Ammon's horn (tissue), 1 donor: ENCODE measurements around the gene GRID2.
"Not testable (repeated sequence)": the region's sequence is repeated elsewhere in the genome, so short reads cannot be mapped to it uniquely, and the experiment has no call there.

Experiments
- DNase-seq: peaks from one replicate; pipeline ENCODE4 v3.0.0-alpha.2; 2016; ENCODE audit warnings: low spot score

Gene GRID2

GRCh38 chr4:92438722-92439121 lies 135.0 kb downstream of the GRID2 start:
- DNase-seq, result not testable (repeated sequence)

- not testable (repeated sequence) for DNase-seq
Measured at GRCh38 chr4:92442131-92442530, 138.4 kb downstream of the GRID2 start.

GRCh38 chr4:92444143-92444843 lies 140.5 kb downstream of the GRID2 start:
- DNase-seq, result not testable (repeated sequence)

GRCh38 chr4:92445127-92445526 lies 141.4 kb downstream of the GRID2 start:
- DNase-seq, result no peak

- DNase-seq, result no peak
Measured at GRCh38 chr4:92447255-92447905, 143.6 kb downstream of the GRID2 start.

GRCh38 chr4:92448176-92448575 lies 144.4 kb downstream of the GRID2 start:
- DNase-seq, result not testable (repeated sequence)

GRCh38 chr4:92450694-92451093 lies 146.9 kb downstream of the GRID2 start:
- no peak for DNase-seq

- DNase-seq, result no peak
Measured at GRCh38 chr4:92451782-92452181, 148.0 kb downstream of the GRID2 start.

- not testable (repeated sequence) for DNase-seq
Measured at GRCh38 chr4:92452383-92452782, 148.6 kb downstream of the GRID2 start.

GRCh38 chr4:92455329-92455839 lies 151.6 kb downstream of the GRID2 start:
- no peak for DNase-seq

GRCh38 chr4:92455951-92456350 lies 152.2 kb downstream of the GRID2 start:
- no peak for DNase-seq

GRCh38 chr4:92461732-92462131 lies 158.0 kb downstream of the GRID2 start:
- DNase-seq, result no peak

- DNase-seq, result no peak
Measured at GRCh38 chr4:92477298-92477697, 173.5 kb downstream of the GRID2 start.

GRCh38 chr4:92483341-92483740 lies 179.6 kb downstream of the GRID2 start:
- DNase-seq, result no peak

- DNase-seq, result no peak
Measured at GRCh38 chr4:92488496-92488895, 184.7 kb downstream of the GRID2 start.

- no peak for DNase-seq
Measured at GRCh38 chr4:92497141-92497540, 193.4 kb downstream of the GRID2 start.

GRCh38 chr4:92501456-92501855 lies 197.7 kb downstream of the GRID2 start:
- DNase-seq, result no peak

- DNase-seq, result no peak
Measured at GRCh38 chr4:92506933-92507332, 203.2 kb downstream of the GRID2 start.

GRCh38 chr4:92514627-92515026 lies 210.9 kb downstream of the GRID2 start:
- no peak for DNase-seq

GRCh38 chr4:92516450-92516849 lies 212.7 kb downstream of the GRID2 start:
- DNase-seq, result no peak

GRCh38 chr4:92519727-92520126 lies 216.0 kb downstream of the GRID2 start:
- DNase-seq, result no peak

- no peak for DNase-seq
Measured at GRCh38 chr4:92520563-92520962, 216.8 kb downstream of the GRID2 start.

- DNase-seq, result no peak
Measured at GRCh38 chr4:92521941-92522340, 218.2 kb downstream of the GRID2 start.

- no peak for DNase-seq
Measured at GRCh38 chr4:92522356-92522755, 218.6 kb downstream of the GRID2 start.
